NK-92 (cell line): ENCODE measurements around the gene CASS4.

ENCODE experiments used
- DNase-seq: peaks from one replicate; lab custom pipeline; 2025; ENCODE audit not compliant: unreplicated experiment; lab: John Stamatoyannopoulos, UW

The CASS4 gene

GRCh38 chr20:56443654-56444540 lies 31.8 kb downstream of the CASS4 start:
- DNase-seq: no peak

GRCh38 chr20:56445130-56445529 lies 33.1 kb downstream of the CASS4 start:
- DNase-seq: no peak

- DNase-seq: no peak
These were observed 33.5 kb downstream of the CASS4 start for GRCh38 chr20:56445540-56445939.

- DNase-seq: no peak
These were observed 35.2 kb downstream of the CASS4 start for GRCh38 chr20:56447227-56447626.

GRCh38 chr20:56449459-56449858 lies 37.4 kb downstream of the CASS4 start:
- DNase-seq: no peak

GRCh38 chr20:56451056-56451765 lies 39.2 kb downstream of the CASS4 start:
- no peak for DNase-seq

- DNase-seq: no peak
These were observed 41.3 kb downstream of the CASS4 start for GRCh38 chr20:56453352-56453751.

- no peak for DNase-seq
These were observed 42.7 kb downstream of the CASS4 start for GRCh38 chr20:56454754-56455153.

- no peak for DNase-seq
These were observed 46.3 kb downstream of the CASS4 start for GRCh38 chr20:56458206-56458821.

GRCh38 chr20:56460459-56460858 lies 48.4 kb downstream of the CASS4 start:
- DNase-seq: no peak

GRCh38 chr20:56461576-56461975 lies 49.5 kb downstream of the CASS4 start:
- no peak for DNase-seq

GRCh38 chr20:56463428-56463827 lies 51.4 kb downstream of the CASS4 start:
- DNase-seq: no peak

- no peak for DNase-seq
These were observed 53.9 kb downstream of the CASS4 start for GRCh38 chr20:56465997-56466396.

- DNase-seq: no peak
These were observed 55.9 kb downstream of the CASS4 start for GRCh38 chr20:56467968-56468315.

GRCh38 chr20:56468316-56469076 lies 56.4 kb downstream of the CASS4 start, which contains the start of gene RTF2:
RTF2 (plus strand) TSS chr20:56468627; CDS start chr20:56468698, 71 bp downstream.
- DNase-seq: peak; percentile 44

GRCh38 chr20:56469077-56469449 lies 57.0 kb downstream of the CASS4 start:
- DNase-seq: no peak

- no peak for DNase-seq
These were observed 71.9 kb downstream of the CASS4 start for GRCh38 chr20:56483970-56484369.

- DNase-seq: no peak
These were observed 75.2 kb downstream of the CASS4 start for GRCh38 chr20:56487216-56487615.

GRCh38 chr20:56488566-56488965 lies 76.5 kb downstream of the CASS4 start:
- no peak for DNase-seq

GRCh38 chr20:56501116-56501515 lies 89.1 kb downstream of the CASS4 start:
- DNase-seq: no peak

GRCh38 chr20:56503916-56504315 lies 91.9 kb downstream of the CASS4 start:
- DNase-seq: no peak
